ENCODE data around the gene SLC4A11.

Gene SLC4A11

GRCh38 chr20:3245711-3246110 is 6.7 kb upstream of the SLC4A11 start:
- DNase-seq = no peak

GRCh38 chr20:3245156-3245555 is 6.2 kb upstream of the SLC4A11 start:
- DNase-seq = no peak

GRCh38 chr20:3244613-3245012 is 5.6 kb upstream of the SLC4A11 start:
- DNase-seq = no peak

GRCh38 chr20:3243718-3244358 is 4.8 kb upstream of the SLC4A11 start:
- DNase-seq = no peak

GRCh38 chr20:3242172-3242692 is 3.2 kb upstream of the SLC4A11 start:
- DNase-seq = no peak

- no peak for DNase-seq
These were observed 1.9 kb upstream of the SLC4A11 start for GRCh38 chr20:3240776-3241363.

- DNase-seq = no peak
These were observed 1.1 kb upstream of the SLC4A11 start for GRCh38 chr20:3239867-3240775.

GRCh38 chr20:3238616-3239025 is 369 bp downstream of the SLC4A11 start:
- no peak for DNase-seq

- no peak for DNase-seq
These were observed 903 bp downstream of the SLC4A11 start for GRCh38 chr20:3237958-3238615.

GRCh38 chr20:3237011-3237957 is 1.7 kb downstream of the SLC4A11 start:
- DNase-seq = no peak

GRCh38 chr20:3235666-3236324 is 3.2 kb downstream of the SLC4A11 start:
- no peak for DNase-seq

GRCh38 chr20:3233991-3234498 is 4.9 kb downstream of the SLC4A11 start:
- no peak for DNase-seq

- DNase-seq = no peak
These were observed 5.6 kb downstream of the SLC4A11 start for GRCh38 chr20:3233131-3233990.

- DNase-seq = no peak
These were observed 7.0 kb downstream of the SLC4A11 start for GRCh38 chr20:3231889-3232588.

- DNase-seq = no peak
These were observed 7.9 kb downstream of the SLC4A11 start for GRCh38 chr20:3231116-3231515.

- no peak for DNase-seq
These were observed 9.2 kb downstream of the SLC4A11 start for GRCh38 chr20:3229798-3230197.

GRCh38 chr20:3229158-3229557 is 9.8 kb downstream of the SLC4A11 start:
- no peak for DNase-seq

GRCh38 chr20:3228750-3229032 is 10.3 kb downstream of the SLC4A11 start:
- no peak for DNase-seq

- DNase-seq = no peak
These were observed 10.8 kb downstream of the SLC4A11 start for GRCh38 chr20:3227936-3228749.

Data from NCI-H1105 treated with DMSO at 0.1 percent for 48 hours (cell line).